ENCODE results near the gene UNCX.
"Not testable (repeated sequence)": the region's sequence is repeated elsewhere in the genome, so short reads cannot be mapped to it uniquely, and the experiment has no call there.

The UNCX gene

DNA sequence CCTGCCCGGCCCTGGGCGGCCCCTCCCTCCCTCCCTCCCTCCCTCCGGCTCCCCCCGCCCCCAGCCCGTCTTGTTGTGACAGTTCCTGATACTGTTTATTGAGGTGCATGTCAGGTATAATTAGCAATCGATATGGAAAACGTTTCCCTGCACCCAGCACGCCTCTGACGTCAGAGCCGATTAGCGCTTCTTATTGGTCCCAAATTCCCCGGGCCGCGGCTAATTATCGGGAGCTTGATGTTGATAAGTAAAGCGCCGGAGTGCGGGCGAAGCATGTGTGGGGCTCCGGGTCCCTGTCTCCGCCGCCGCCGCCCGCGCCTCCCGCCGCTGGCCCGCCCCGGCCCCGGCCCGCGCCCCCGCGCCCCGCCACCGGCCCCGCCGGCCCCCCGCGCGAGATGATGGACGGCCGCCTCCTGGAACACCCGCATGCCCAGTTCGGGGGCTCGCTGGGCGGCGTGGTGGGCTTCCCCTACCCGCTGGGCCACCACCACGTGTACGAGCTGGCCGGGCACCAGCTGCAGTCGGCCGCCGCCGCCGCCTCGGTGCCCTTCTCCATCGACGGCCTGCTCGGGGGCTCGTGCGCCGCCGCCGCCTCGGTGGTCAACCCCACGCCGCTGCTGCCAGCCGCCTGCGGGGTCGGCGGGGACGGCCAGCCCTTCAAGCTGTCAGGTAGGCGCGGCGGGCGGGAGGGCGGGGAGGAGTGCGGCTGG, at the start of gene UNCX:
Gene UNCX, plus strand, starts transcription at position 250 of the 710 bp plus-strand sequence. Its CDS starts 146 bp downstream, at position 396.
- no peak for FAIRE-seq

DNA sequence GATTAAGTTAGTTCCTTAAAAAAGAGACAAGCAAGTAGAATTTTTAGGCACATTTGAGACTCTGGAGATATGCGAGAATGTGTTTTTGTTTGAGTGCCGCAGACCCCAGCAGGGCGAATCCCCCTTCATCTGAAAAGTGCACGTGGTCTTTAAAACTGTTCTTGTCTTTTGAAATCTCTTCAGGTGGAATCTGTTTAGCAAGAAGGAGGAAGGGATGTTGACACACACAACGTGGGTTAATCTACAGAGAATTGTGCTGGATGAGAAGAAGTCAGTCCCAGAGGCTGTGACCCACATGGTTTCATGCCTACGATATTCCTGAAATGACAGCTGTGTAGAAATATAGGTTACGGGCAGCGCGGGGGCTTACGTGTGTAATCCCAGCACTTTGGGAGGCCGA, 45.5 kb upstream of the UNCX start:
- no peak for FAIRE-seq

DNA sequence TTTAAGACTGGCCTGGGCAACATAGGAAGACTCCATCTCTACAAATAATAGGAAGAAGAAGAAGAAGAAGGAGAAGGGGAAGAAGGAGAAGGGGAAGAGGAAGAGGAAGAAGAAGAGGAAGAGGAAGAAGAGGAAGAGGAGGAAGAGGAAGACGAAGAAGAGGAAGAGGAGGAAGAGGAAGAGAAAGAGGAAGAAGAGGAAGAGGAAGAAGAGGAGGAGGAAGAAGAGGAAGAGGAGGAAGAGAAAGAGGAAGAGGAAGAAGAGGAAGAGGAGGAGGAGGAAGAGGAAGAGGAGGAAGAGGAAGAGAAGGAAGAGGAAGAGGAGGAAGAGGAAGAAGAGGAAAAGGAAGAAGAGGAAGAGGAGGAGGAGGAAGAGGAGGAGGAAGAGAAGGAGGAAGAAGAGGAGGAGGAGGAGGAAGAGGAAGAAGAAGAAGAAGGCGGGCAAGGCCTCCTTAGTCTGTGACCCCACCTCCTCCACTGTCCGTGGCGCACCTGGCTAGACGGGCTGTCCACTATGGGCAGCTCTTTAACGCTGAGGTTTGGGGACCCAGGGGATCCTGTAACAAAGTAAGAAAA, 43.9 kb upstream of the UNCX start:
- FAIRE-seq, result no peak

DNA sequence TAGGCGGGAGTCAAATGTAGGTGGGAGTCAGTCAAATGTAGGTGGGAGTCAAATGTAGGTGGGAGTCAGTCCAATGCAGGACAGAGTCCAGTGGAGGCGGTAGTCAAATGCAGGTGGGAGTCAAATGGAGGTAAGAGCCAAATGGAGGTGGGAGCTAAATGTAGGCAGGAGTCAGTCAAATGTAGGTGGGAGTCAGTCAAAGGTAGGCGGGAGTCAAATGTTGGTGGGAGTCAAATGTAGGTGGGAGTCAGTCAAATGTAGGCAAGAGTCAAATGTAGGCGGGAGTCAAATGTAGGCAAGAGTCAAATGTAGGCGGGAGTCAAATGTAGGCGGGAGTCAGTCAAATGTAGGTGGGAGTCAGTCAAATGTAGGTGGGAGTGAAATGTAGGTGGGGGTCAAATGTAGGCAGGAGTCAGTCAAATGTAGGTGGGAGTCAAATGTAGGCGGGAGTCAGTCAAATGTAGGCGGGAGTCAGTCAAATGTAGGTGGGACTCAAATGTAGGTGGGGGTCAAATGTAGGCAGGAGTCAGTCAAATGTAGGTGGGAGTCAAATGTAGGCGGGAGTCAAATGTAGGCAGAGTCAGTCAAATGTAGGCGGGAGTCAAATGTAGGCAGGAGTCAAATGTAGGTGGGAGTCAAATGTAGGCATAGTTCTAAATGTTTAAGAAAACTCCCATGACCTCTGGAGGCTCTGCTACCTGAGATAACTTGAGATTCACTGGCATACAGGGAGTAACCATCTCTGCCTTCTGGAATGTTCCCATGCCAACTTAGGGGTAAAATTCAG, 42.5 kb upstream of the UNCX start:
- no peak for FAIRE-seq

DNA sequence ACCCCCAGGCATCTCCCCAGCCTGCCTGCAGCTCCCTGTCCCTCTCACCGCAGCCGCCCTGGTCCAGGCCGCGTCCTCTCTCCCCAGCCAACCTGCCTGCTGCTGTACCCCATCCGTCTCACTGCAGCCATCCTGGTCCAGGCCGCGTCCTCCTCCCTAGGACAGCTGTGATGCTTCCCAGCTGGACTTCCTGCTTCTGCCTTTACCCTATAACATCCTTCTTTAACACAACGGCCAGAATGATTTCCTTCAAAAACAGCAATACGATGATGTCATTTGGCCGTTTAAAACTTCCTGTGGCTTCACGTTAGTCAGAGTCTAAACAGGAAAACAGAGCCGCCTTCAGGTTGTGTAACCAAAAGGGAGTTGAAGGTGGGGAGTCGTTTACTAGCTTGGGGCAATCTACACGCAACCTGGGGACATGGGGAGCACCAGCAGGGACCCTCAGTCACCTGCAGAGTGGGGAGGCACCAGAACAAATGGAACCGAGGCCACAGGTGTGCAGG, 40.4 kb upstream of the UNCX start:
- no peak for FAIRE-seq

DNA sequence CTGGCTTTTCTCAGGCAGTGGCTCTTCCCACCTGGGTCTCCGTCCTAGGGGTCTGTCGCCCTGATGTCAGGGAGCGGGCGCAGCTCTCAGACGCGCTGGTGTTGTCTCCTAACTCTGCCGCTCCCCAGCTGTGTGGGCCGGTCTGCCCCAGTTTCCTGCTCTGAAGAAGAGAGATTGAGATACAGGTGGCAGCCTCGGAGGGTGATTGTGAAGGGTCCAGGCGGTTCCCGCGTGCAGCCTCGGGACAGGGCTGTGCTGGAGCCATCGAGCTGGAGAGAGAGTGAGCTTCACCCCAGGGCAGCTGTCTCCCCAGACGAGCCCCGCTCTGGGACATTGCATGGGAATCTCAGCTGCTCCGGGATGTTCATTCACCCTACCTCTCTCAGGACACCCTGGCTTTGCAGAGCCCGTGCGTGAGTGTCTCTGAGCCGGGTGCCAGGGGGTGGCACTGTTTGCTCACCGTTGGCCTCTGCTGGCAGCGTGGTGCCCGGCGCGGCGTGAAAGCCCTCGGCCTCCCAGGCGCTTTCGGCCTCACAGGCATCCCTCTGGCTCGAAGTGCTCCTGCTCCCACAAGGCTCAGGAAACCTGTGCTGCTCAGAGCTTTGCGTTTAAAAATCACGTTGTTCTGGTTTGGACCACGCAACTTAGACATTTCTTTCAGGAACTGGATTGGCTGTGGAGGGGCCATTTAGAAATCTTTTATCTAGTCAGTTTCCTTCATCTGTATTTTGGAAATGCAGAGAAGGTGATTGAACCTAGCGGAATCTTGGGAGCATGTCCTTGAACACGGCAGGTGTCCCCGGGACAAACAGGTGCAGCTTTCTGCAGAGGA, 38.9 kb upstream of the UNCX start:
- FAIRE-seq, result no peak

DNA sequence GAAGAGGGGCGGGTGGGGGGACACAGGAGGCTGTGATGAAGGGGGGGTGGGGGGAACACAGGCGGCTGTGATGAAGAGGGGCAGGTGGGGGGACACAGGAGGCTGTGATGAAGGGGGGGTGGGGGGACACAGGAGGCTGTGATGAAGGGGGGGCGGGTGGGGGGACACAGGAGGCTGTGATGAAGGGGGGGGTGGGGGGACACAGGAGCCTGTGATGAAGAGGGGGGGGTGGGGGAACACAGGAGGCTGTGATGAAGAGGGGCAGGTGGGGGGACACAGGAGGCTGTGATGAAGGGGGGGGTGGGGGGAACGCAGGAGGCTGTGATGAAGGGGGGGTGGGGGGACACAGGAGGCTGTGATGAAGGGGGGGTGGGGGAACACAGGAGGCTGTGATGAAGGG, 36.2 kb upstream of the UNCX start:
- FAIRE-seq, result not testable (repeated sequence)

DNA sequence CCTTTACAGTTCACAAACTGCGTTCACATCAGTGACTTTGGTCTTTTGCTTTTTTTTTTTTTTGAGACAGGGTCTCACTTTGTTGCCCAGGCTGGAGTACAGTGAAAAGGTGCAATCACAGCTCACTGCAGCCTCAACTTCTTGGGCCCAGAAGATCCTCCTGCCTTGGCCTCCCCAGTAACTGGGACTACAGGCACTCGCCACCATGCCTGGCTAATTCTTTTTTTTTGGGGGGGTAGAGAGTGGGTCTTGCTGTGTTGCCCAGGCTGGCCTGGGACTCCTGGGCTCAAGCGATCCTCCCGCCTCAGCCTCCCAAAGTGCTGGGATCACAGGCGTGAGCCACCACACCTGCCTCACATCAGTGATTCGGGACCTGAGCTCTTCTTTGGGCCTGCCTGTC, 35.7 kb upstream of the UNCX start:
- no peak for FAIRE-seq

DNA sequence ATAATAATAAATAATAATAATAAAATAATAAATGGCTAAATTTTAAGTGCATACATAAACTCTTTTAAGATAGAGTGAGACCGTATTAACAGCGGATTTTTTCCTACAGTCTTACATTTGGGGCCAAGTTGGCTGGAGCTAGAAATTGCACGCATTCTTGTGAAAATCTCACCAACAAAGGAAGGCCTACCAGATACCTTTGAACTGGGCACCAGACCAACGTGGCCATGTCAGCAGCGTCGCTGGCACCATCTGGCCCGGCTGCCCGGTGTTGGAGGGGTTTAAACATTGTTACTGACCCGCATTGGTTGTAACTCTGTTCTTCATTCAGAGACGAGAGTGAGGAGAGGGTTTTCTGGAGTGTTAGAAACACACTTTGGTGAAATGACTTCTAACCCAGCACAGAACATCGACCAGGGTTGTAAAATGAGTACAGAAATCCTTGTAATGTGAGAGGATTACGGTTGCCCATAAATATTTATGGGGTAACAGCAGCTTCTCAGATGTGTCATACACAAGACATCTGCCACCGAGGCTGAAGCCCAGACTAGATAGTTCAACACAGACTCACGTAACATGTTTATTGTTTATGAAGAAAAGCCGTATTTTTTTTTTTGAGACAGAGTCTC, 34.6 kb upstream of the UNCX start:
- no peak for FAIRE-seq

DNA sequence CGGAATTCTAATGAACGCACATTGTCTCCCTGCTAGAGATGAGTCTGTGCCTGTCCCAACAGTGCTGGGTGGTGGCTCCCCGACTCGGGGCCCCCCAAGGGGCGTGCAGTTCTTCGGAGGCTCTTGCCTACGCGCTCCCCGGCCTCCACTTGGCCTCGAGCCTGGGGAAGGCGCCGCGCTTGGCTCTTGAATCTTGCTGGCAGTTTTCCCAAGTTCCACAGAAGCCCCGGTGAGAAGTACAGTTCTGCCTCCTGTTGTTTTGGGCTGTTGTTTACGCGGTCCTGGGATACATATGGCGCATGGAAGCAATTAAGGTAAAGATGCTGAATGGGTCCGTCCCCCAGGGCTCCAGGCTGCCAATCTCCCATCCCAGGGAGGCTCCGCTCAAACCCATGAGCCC, 32.6 kb upstream of the UNCX start:
- FAIRE-seq, result no peak

DNA sequence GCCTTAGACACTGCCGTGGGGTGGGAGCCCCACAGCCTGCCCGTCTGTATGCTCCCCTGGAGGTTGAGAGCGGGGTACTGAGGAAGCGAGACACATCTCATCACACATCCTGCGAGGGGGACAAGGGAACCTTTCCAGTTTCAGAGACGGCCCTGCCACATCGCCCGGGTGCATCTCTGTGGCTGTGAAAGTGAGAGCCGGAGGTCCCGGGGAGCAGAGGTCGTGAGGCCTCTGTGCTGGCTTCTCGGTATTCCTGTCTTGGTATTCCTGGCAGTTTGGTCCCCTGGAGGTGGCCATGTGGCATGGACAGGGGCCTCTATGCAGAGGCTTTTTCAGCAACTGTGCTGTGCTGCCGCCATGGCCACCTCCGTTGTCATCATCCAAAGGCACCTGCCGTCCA, 30.8 kb upstream of the UNCX start:
- FAIRE-seq, result no peak

DNA sequence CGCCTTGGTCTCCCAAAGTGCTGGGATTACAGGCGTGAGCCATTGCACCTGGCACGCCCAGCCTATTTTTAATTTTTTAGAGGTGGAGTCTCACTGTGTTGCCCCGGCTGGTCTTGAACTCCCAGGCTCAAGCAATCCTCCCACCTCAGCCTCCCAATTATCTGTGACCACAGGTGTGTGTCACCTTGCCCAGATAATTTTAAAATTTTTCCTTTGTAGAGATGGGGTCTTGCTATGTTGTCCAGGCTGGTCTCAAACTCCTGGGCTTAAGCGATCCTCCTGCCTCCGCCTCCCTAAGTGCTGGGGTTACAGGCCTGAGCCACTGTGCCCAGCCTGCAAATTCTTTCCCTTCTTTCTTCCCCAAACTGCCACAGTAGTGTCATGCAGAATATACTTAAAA, 29.8 kb upstream of the UNCX start:
- not testable (repeated sequence) for FAIRE-seq

DNA sequence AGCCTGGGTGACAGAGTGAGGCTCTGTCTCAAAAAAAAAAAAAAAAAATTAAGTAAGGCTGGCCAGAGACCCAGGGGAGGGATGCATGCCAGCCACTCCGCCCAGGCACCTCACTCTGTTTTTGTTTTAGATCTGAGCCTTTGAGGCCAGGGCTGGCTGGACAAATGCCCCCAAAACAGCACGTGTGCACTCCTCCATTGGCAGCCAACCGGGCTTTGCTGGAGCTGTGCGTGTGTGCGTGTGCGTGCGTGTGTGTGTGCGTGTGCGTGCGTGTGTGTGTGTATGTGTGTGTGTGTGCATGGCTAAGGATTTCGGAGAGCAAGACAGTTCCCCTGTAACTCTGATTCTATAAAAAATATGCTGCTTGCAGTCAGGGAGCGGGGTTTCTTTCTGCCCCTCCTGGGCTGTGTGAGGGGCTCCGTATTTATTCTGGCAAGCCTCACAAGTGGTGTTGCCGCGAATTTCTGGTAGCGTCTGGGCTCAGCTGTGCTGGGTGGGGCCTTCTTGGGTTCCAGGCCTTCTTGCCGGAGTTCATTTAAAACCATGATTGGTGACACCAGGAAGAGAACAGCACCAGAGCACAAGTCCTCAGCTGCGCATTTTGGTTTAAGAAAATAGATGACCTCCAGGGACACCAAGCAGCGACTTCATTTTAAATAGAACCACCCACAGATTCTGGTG, 28.1 kb upstream of the UNCX start:
- no peak for FAIRE-seq

DNA sequence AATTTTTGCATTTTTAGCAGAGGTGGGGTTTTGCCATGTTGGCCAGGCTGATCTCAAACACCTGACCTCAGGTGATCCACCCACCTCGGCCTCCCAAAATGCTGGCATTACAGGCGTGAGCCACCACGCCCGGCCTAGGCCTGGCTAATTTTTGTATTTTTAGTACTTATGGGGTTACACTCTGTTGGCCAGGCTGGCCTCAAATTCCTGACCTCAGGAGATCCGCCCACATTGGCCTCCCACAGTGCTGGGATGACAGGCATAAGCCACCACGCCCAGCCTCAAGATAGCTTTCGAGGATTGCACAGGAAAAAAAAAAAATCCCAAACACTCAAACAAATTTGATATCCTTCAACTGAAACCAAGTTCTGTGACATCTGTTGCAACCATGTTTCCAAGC, 26.9 kb upstream of the UNCX start:
- not testable (repeated sequence) for FAIRE-seq

DNA sequence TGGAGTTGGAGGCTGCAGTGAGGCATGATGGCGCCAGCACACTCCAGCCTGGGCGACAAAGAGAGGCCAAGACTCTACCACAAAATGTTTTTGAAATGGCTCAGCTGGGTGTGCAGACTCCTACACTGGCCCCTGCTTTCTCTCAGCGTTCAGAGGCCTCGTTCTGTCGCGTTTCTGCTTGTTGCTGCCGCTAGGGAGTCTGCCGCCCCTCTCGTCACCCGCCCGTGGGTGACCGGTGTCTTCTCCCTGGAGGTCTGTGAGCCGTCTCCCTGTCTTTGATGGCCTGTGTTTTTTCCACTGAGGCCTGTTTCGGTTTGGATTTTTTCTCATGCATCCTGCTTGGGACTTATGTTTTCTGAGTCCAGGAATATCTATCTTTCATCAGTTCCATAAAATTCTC, 23.6 kb upstream of the UNCX start:
- no peak for FAIRE-seq

DNA sequence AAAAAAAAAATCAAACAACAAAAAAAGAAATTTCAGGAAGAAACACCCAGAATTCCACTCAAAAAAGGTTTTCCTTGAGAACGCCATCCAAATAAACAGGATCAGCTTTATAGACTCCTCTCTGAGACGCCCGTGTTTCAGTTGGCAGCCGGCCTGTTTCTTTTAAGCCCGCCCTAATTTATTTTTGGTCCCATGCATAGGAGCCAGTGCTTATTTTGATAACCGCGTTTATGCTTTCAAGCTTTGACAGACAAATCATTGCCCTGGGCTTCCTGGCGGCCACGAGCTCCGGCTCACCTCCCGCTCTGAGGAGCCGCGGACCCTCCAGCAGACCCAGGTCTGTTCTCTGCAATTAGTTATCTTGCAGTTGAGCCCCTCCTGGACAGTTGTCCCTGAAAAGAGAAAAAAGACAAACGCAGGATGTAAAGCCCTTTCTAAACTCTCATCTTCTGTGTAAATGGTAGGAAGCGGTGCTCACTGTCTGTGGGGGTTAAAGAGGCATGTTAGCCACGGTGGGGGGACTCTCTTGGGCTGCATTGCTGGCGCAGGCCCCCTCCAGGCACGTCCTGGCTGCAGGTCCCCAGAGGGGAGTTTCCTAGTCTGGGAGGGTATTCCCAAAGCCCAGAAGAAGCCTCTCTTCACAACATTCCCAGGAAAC, 22.2 kb upstream of the UNCX start:
- FAIRE-seq, result no peak

DNA sequence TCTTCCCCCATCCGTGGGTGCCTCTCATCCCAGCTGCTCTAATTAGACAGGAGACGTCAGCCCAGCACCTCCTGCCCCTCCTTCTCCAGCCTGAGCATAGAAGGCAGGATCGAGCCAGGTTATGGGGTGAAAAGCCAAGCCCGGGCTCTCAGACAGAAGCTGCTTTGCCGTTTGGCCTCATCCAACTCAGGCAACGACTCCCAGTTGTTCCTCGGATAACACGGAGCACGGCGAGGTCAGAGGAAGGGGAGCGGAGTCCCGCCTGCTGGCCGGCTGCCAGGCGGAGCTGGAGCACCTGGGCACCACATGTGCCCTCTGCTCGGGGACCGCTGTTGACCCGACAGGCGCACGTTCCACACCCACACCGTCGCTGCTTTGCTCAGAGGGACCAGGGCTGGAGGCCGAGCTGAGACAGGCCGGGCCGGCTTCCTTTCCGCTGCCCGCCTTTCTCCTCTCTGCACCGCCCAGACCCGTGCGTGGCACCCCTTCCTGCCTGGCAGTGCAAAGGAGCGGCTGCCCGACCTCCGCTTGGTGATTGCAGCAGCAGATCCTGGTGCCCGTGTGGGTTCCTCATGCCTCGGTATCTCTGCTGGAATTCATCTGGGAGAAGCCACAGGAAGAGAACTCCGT, 21.6 kb upstream of the UNCX start:
- no peak for FAIRE-seq

DNA sequence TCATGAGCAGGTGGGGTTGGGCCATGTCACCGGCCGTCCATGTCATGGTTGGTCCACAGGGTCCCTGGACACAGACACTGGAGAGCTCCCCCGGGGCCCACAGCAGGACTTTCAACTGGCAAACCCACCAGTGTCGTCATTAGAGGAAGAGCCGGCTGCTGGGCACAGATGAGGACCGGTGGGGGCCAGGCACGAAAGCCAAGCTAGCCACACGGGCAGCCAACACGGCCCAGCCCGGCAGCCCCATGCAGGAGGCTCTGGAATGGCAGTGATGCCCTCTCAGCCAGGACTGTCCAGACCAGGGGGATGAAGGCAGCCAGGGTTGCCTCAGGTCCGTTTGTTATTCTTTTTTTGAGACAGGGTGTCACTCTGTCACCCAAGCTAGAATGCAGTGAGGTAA, 21.1 kb upstream of the UNCX start:
- no peak for FAIRE-seq

DNA sequence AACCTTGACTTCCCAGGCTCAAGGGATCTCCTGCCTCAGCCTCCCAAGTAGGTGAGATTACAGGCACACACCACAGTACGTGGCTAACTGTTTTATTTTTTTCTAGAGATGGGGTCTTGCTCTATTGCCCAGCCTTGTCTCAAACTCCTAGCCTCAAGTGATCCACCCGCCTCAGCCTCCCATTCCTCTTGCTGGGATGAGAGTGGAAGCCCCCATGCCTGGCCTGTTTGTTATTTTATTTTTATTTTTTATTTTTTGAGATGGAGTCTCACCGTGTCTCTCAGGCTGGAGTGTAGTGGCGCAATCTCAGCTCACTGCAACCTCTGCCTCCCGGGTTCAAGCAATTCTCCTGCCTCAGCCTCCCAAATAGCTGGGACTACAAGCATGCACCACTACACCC, 20.6 kb upstream of the UNCX start:
- not testable (repeated sequence) for FAIRE-seq

DNA sequence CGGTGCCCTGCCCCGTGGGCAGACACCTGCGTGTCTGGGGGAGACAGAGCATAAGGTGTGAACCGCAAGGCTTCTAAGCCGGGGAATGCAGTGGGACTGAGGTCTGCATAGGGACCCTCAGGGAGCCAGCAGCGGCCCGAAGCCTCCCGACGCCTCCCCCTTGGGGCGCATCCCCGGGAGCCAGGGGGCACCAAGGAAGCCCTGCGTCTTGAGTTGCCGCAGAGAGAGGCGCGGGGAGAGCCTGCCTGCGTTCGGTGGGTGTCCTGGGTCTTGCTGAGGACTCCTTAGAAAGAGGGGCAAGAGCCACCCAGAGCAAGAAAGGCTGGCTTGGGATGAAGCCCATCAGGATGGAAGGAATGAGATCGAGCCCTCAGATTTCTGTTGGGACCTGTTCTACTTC, 18.2 kb upstream of the UNCX start:
- no peak for FAIRE-seq
